ENCODE results near the gene DAPK2. TPM values are rescaled to one million over a fixed set of nuclear protein-coding genes. Genes with fewer than 3 reads are reported as not detected.

The DAPK2 gene
- total RNA-seq, 4 donors from 2014 or later, result 45.1 to 244 (median 107) TPM

GRCh38 chr15:63896336-63897115 lies 149.8 kb downstream of the DAPK2 start:
- in situ Hi-C loops (cut with MboI; ENCODE audit: low pct_ligation_motif_present in 1 of 4, low pct_unique_long_range_greater_than_20kb in 1 of 4, low sequenced_read_pairs in 3 of 4) (loop anchor here (10.0 to 25.0 kb wide), 2 partner anchors 134 to 152 kb away; no protein-coding TSS in a partner anchor), intact Hi-C loops (cut with DNase I; ENCODE audit: low total_unique reads) (no loop called here)
- Histone ChIP-seq H3K27me3 (no peaks in the 10 kb centered on the region), H3K4me3 (no peak overlapping the region), H3K36me3 (no peaks in the 10 kb centered on the region), H3K4me1 (peaks cover 0 to 19% (median 1%) of the 10 kb centered on the region in 4 donors), H3K27ac (peak overlapping the region in 2 of 4 donors; percentile 19 to 34), H3K9me3 (no peaks in the 10 kb centered on the region)
- peak; percentile 31 for DNase-seq
- no peak for TF ChIP-seq EP300 (IDR thresholded peaks at IDR 0.05; ENCODE audit: low read depth)
- TF ChIP-seq POLR2A (IDR thresholded peaks at IDR 0.05), result no peak
- TF ChIP-seq POLR2AphosphoS5 (IDR thresholded peaks at IDR 0.05), result no peak
- TF ChIP-seq CTCF (IDR thresholded peaks at IDR 0.05), result no peak
- WGBS, 2 donors (ENCODE audit: low coverage in 1 of 2), result 20 to 55% methylated on average over 1 to 15 of the region's 15 CpGs

- Histone ChIP-seq H3K36me3 (no peaks in the 10 kb centered on the region), H3K4me1 (peaks cover 0 to 25% (median 1%) of the 10 kb centered on the region in 4 donors), H3K27ac (no peak overlapping the region), H3K27me3 (no peaks in the 10 kb centered on the region), H3K9me3 (no peaks in the 10 kb centered on the region), H3K4me3 (no peak overlapping the region)
- 76 to 84% methylated on average over 4 to 8 of the region's 8 CpGs for WGBS, 2 donors (ENCODE audit: low coverage in 1 of 2)
- TF ChIP-seq EP300 (IDR thresholded peaks at IDR 0.05; ENCODE audit: low read depth) (no peak), POLR2A (IDR thresholded peaks at IDR 0.05) (no peak), POLR2AphosphoS5 (IDR thresholded peaks at IDR 0.05) (no peak)
- intact Hi-C loops (cut with DNase I; ENCODE audit: low total_unique reads) (no loop called here), in situ Hi-C loops (cut with MboI; ENCODE audit: low pct_ligation_motif_present in 1 of 4, low pct_unique_long_range_greater_than_20kb in 1 of 4, low sequenced_read_pairs in 3 of 4) (loop anchor here (10.0 to 25.0 kb wide), 2 partner anchors 134 to 151 kb away; no protein-coding TSS in a partner anchor)
- no peak for DNase-seq
Observed at GRCh38 chr15:63895787-63896218, 150.5 kb downstream of the DAPK2 start.

GRCh38 chr15:63895194-63895593 lies 151.1 kb downstream of the DAPK2 start:
- intact Hi-C loops (cut with DNase I; ENCODE audit: low total_unique reads), result no loop called here
- Histone ChIP-seq H3K36me3 (no peaks in the 10 kb centered on the region), H3K27me3 (no peaks in the 10 kb centered on the region), H3K4me1 (peaks cover 0 to 25% (median 1%) of the 10 kb centered on the region in 4 donors), H3K4me3 (no peak overlapping the region), H3K27ac (no peak overlapping the region), H3K9me3 (no peaks in the 10 kb centered on the region)
- TF ChIP-seq POLR2A (IDR thresholded peaks at IDR 0.05) (no peak), POLR2AphosphoS5 (IDR thresholded peaks at IDR 0.05) (no peak), EP300 (IDR thresholded peaks at IDR 0.05; ENCODE audit: low read depth) (no peak), CTCF (IDR thresholded peaks at IDR 0.05) (no peak)
- in situ Hi-C loops (cut with MboI; ENCODE audit: low pct_ligation_motif_present in 1 of 4, low pct_unique_long_range_greater_than_20kb in 1 of 4, low sequenced_read_pairs in 3 of 4), result loop anchor here (10.0 to 25.0 kb wide), 2 partner anchors 133 to 150 kb away; no protein-coding TSS in a partner anchor
- 74 to 93% methylated on average over 3 to 6 of the region's 6 CpGs for WGBS, 2 donors (ENCODE audit: low coverage in 1 of 2)
- no peak for DNase-seq

- Histone ChIP-seq H3K27ac (no peak overlapping the region), H3K36me3 (no peaks in the 10 kb centered on the region), H3K27me3 (no peaks in the 10 kb centered on the region), H3K9me3 (no peaks in the 10 kb centered on the region), H3K4me1 (peaks cover 0 to 25% (median 1%) of the 10 kb centered on the region in 4 donors), H3K4me3 (no peak overlapping the region)
- TF ChIP-seq POLR2A (IDR thresholded peaks at IDR 0.05) (no peak), POLR2AphosphoS5 (IDR thresholded peaks at IDR 0.05) (no peak), EP300 (IDR thresholded peaks at IDR 0.05; ENCODE audit: low read depth) (no peak), CTCF (IDR thresholded peaks at IDR 0.05) (no peak)
- DNase-seq, result no peak
- intact Hi-C loops (cut with DNase I; ENCODE audit: low total_unique reads) (loop anchor here (5.0 kb wide), 1 partner anchor 1867 kb away; no protein-coding TSS in a partner anchor), in situ Hi-C loops (cut with MboI; ENCODE audit: low pct_ligation_motif_present in 1 of 4, low pct_unique_long_range_greater_than_20kb in 1 of 4, low sequenced_read_pairs in 3 of 4) (loop anchor here (10.0 to 25.0 kb wide), 2 partner anchors 132 to 150 kb away; no protein-coding TSS in a partner anchor)
- 90 to 97% methylated on average over 2 to 6 of the region's 6 CpGs for WGBS, 2 donors (ENCODE audit: low coverage in 1 of 2)
Observed at GRCh38 chr15:63894662-63894949, 151.7 kb downstream of the DAPK2 start.

Measured in transverse colon (tissue), 4 donors.